Fibroblast of mammary gland (primary cell): ENCODE data around the gene PLPP7.
"Not testable (repeated sequence)": the region's sequence is repeated elsewhere in the genome, so short reads cannot be mapped to it uniquely, and the experiment has no call there.

Source experiments
- DNase-seq: peaks from one replicate; pipeline ENCODE4 v3.0.0-alpha.2; 2010; ENCODE audit warnings: low read depth
- H3K4me3 ChIP-seq: 2 replicates; pipeline ENCODE4 v1.5.1; 2011; ENCODE audit warnings: low read depth, mild to moderate bottlenecking, low read length, moderate library complexity; ENCODE audit not compliant: control insufficient read depth
- TF ChIP-seq, protein P1 (sequence below): conservative IDR thresholded peaks from 2 replicates; pipeline ENCODE4 v1.5.1; 2011; ENCODE audit warnings: low read depth, low read length, inconsistent platforms; ENCODE audit not compliant: control insufficient read depth, insufficient read depth

The PLPP7 gene

DNA sequence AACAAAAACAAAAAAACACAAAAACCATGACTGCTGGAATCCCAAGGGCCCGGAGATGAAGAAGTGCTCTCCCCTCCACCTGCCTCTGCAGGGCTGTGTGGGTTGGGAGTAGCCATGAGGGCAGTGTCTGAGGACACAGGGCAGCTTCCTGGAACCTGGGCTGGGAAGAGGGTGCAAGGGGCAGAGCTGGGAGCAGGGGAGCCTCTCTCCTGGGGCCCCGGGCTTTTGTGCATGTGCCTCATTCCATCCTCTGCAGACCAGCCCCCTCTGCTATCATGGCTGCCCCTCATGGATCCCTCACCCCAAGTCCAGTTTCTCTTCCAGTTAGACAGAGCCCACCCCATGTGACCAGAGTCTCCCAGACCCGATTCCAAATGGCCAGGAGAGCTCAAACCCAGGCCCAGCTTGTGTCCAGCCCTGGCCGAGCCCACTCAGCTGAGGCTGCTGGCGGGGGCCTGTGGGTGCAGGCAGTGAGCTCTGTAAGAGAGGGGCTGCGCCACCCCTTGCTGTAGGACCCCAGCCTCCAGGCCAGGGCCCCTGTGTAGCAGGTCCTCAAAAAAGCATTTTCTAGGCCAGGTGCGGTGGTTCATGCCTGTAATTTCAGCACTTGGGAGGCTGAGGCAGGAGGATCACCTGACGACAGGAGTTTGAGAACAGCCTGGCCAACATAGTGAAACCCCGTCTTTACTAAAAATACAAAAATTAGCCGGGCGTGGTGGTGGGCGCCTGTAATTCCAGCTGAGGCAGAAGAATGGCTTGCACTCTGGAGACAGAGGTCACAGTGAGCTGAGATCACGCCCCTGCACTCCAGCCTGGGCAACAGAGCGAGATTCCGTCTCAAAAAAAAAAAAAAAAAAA lies 44.5 kb downstream of the PLPP7 start:
- no peak overlapping the region for H3K4me3 ChIP-seq
- DNase-seq, result no peak
- TF ChIP-seq, protein P1, sequence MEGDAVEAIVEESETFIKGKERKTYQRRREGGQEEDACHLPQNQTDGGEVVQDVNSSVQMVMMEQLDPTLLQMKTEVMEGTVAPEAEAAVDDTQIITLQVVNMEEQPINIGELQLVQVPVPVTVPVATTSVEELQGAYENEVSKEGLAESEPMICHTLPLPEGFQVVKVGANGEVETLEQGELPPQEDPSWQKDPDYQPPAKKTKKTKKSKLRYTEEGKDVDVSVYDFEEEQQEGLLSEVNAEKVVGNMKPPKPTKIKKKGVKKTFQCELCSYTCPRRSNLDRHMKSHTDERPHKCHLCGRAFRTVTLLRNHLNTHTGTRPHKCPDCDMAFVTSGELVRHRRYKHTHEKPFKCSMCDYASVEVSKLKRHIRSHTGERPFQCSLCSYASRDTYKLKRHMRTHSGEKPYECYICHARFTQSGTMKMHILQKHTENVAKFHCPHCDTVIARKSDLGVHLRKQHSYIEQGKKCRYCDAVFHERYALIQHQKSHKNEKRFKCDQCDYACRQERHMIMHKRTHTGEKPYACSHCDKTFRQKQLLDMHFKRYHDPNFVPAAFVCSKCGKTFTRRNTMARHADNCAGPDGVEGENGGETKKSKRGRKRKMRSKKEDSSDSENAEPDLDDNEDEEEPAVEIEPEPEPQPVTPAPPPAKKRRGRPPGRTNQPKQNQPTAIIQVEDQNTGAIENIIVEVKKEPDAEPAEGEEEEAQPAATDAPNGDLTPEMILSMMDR, result no peak

DNA sequence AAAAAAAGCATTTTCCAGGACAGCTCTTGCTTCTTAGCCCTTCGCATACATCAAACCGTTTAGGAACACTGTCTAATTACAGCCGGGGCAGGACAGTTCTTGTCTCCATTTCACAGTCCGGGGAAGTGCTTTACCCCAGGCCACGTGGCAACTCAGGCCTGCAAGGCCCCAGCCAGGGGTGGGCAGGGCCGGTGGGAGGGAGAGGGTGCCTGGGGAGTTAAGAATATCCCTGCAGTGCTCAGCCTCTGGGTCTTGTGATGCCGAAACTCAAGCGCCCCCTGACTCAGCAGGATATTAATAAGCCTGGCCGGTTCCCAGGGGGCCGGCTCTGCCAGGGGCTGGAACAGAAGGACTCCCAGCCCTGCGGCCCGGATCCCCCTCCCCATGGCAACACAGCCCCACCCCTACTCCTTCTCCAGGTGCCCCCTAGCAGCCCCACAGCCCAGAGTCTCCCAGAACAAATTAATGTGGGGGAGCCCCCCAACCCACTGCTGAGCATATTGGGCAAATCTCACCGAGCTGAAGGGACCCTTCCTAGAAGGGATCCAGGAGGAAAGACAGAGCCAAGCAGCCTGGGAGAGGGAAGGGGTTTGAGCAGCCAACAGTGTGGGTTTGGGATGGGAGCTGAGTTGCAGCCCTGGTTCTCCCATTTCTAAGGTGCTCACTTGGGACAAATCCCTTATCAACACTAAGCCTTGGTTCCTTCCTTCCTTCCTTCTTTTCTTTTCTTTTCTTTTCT lies 45.3 kb downstream of the PLPP7 start:
- no peak overlapping the region for H3K4me3 ChIP-seq
- TF ChIP-seq, protein P1, result no peak
- DNase-seq, result peak; percentile 63

DNA sequence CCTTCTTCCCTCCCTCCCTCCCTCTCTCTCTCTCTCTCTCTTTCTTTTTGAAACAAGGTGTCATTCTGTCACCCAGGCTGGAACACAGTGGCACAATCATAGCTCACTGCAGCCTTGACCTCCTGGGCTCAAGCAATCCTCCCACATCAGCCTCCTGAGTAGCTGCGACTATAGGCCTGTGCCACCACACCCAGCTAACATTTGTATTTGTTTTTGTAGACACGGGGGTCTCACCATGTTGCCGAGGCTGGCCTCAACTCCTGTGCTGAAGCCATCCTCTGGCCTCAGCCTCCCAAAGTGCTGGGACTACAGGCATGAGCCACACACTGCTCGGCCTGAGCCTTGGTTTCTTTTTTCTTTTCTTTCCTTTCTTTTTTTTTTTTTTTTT lies 45.8 kb downstream of the PLPP7 start:
- TF ChIP-seq, protein P1, result no peak
- no peak for DNase-seq
- no peak overlapping the region for H3K4me3 ChIP-seq

DNA sequence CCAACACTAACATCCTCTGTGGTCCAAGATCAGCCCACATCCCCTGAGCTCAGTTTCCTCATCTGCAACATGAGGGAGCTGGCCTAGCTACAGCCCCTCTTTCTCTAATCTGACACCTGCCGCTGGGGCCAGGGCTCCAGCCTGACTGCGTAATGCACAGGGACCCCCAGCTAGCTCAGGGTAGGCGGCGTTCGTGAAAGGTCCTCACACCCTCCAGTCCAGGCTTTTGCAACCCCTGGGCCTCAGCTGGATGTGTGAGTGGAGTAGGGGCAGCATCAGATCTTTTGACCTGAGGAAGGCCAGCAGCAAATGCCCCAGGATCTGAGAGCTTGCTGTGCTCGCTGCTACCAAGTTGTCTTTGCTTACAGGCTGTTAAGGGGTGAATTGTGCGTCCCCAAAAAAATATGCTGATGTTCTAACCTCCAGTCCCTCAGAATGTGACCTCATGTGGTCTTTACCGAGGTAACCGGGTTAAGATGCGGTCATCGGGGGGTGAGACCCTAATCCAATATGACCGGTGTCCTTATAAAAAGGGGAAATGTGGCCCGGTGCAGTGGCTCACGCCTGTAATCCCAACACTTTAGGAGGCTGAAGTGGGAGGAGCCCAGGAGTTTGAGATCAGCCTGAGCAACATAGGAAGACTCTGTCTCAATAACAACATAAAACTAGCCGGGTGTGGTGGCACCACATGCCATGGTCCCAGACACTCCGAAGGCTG lies 47.8 kb downstream of the PLPP7 start:
- H3K4me3 ChIP-seq, result no peak overlapping the region
- no peak for DNase-seq
- TF ChIP-seq, protein P1, result no peak

DNA sequence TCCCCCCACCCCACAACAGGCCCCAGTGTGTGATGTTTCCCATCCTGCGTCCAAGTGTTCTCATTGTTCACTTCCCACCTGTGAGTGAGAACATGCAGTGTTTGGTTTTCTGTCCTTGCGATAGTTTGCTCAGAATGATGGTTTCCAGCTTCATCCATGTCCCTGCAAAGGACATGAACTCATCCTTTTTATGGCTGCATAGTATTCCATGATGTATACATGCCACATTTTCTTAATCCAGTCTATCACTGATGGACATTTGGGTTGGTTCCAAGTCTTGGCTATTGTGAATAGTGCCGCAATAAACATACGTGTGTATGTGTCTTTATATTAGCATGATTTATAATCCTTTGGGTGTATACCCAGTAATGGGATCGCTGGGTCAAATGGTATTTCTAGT lies 49.7 kb downstream of the PLPP7 start:
- DNase-seq, H3K4me3 ChIP-seq: not testable (repeated sequence)

DNA sequence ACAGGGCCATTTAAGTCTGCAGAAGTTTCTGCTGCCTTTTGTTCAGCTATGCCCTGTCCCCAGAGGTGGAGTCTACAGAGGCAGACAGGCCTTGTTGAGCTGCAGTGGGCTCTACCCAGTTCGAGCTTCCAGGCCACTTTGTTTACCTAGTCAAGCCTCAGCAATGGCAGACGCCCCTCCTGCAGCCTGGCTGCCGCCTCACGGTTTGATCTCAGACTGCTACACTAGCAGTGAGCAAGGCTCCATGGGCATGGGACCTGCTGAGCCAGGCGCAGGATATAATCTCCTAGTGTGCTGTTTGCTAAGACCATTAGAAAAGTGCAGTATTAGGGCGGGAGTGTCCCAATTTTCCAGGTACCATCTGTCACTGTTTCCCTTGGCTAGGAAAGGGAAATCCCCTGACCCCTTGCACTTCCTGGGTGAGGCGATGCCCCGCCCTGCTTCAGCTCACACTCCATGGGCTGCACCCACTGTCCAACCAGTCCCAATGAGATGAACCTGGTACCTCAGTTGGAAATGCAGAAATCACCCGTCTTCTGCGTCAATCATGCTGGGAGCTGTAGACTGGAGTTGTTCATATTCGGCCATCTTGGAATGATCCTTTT lies 55.5 kb downstream of the PLPP7 start:
- not testable (repeated sequence) for DNase-seq, H3K4me3 ChIP-seq

DNA sequence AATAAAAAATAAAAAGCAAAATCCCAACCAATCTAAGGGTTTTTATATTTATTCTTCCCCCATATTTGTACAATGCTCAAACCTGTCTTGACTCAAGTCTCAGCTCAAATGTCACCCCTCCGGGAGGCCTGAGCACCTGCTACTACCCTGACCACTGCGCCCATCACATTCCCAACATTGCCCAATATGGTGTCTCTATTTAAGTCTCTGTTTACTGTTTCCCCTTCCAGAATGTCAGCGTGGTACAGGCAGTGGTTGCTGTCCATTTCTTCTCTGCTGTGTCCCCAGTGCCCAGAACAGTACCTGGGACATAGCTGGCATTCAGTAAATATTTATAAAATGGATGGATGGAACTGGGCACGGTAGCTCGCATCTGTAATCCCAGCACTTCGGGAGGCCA lies 57.0 kb downstream of the PLPP7 start:
- no peak overlapping the region for H3K4me3 ChIP-seq
- no peak for DNase-seq
- TF ChIP-seq, protein P1, result no peak
